ENCODE data around the gene FOXO3.

FOXO3 gene

GRCh38 chr6:108555399-108556052, 5.2 kb upstream of the FOXO3 start:
- peak; percentile 25 for DNase-seq (ENCODE audit: low spot score)
- ChIA-PET POLR2A (ENCODE audit: low non-redundant PET) (no interaction called here), CTCF (interaction anchor here (0.7 kb wide), 2 partner anchors 16 to 209 kb away, joined by 3 to 7 read pairs; no protein-coding TSS in a partner anchor)
- TF ChIP-seq, protein P1, sequence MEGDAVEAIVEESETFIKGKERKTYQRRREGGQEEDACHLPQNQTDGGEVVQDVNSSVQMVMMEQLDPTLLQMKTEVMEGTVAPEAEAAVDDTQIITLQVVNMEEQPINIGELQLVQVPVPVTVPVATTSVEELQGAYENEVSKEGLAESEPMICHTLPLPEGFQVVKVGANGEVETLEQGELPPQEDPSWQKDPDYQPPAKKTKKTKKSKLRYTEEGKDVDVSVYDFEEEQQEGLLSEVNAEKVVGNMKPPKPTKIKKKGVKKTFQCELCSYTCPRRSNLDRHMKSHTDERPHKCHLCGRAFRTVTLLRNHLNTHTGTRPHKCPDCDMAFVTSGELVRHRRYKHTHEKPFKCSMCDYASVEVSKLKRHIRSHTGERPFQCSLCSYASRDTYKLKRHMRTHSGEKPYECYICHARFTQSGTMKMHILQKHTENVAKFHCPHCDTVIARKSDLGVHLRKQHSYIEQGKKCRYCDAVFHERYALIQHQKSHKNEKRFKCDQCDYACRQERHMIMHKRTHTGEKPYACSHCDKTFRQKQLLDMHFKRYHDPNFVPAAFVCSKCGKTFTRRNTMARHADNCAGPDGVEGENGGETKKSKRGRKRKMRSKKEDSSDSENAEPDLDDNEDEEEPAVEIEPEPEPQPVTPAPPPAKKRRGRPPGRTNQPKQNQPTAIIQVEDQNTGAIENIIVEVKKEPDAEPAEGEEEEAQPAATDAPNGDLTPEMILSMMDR (conservative IDR thresholded peaks at IDR 0.05; ENCODE audit: low read depth), result no peak
- H3K27ac ChIP-seq, result peak overlapping the region; percentile 83

DNA sequence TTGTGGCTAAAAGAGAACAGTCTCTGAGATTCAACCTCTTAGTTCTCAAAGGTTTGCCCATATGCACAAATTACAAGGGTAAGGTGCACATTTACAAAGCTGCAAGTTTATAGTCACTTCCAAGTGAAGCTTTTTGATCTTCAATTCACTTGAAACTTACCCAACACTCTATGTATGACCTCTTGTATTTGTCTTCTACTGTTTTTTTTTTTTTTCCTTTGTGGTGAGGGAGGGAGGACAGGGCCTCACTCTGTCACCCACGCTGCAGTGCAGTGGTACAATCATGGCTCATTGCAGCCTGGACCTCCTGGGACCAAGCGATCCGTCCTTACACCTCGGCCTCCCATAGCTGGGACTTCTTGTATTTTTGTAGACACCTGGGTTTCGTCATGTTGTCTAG, 4.5 kb upstream of the FOXO3 start:
- H3K27ac ChIP-seq, result no peak overlapping the region
- POLR2A ChIA-PET (ENCODE audit: low non-redundant PET), result no interaction called here
- DNase-seq (ENCODE audit: low spot score), result no peak
- CTCF ChIA-PET, result interaction anchor here (0.6 to 0.7 kb wide), 3 partner anchors 66 to 326 kb away, joined by 3 read pairs; no protein-coding TSS in a partner anchor
- TF ChIP-seq, protein P1 (conservative IDR thresholded peaks at IDR 0.05; ENCODE audit: low read depth), result no peak

GRCh38 chr6:108556866-108557493, 3.7 kb upstream of the FOXO3 start:
- no peak for DNase-seq (ENCODE audit: low spot score)
- CTCF ChIA-PET, result interaction anchor here (0.5 to 1.2 kb wide), 6 partner anchors 65 to 456 kb away, joined by 3 to 4 read pairs (median 3); no protein-coding TSS in a partner anchor
- peak overlapping the region; percentile 97 for H3K27ac ChIP-seq
- TF ChIP-seq, protein P1 (conservative IDR thresholded peaks at IDR 0.05; ENCODE audit: low read depth), result no peak
- POLR2A ChIA-PET (ENCODE audit: low non-redundant PET), result no interaction called here

DNA sequence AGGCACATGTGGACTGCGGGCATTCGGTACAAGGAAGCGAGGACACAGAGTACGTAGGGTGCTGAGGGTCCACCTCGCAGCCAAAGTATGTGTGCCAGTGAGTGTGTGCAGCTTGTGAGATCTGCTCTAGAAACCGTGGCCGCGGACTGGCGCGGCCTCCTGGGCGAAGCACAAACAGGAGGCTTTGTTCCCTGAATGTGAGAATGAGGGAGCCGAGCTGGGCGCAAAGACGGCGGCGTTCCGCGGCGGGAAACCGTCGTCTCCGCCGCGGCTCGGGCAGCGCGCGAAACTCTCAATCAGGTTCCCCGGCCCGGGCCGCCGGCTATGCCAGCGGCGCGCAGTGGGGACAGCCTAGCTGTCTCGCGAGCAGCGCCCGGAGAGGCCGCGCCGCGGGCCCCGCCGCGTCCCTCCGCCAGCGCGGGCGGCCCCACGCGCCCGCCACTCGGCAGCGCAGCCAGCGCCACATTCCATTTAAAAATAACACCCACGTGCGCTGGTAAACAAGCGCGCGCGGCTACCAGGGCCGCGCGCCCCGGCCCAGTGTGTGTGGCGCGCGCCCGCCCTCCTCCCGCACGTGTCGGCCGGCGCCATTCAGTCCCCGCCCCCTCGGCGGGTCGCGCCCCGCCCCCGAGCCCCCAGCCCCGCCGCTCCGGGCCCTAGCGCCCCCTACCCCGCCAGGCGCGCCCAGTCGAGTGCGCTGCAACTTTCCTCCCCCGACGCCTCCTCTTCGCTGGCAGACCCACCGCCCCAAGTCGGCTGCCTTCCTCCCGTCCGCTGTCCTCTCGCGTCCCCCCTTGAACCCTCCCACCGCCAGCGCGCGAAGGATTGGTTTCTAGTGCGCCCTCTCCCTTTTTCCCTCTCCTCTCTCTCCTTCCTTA, 3.0 kb upstream of the FOXO3 start:
- CTCF ChIA-PET, result interaction anchor here (0.6 to 1.2 kb wide), 4 partner anchors 10 to 456 kb away, joined by 3 to 4 read pairs (median 4); no protein-coding TSS in a partner anchor

DNA sequence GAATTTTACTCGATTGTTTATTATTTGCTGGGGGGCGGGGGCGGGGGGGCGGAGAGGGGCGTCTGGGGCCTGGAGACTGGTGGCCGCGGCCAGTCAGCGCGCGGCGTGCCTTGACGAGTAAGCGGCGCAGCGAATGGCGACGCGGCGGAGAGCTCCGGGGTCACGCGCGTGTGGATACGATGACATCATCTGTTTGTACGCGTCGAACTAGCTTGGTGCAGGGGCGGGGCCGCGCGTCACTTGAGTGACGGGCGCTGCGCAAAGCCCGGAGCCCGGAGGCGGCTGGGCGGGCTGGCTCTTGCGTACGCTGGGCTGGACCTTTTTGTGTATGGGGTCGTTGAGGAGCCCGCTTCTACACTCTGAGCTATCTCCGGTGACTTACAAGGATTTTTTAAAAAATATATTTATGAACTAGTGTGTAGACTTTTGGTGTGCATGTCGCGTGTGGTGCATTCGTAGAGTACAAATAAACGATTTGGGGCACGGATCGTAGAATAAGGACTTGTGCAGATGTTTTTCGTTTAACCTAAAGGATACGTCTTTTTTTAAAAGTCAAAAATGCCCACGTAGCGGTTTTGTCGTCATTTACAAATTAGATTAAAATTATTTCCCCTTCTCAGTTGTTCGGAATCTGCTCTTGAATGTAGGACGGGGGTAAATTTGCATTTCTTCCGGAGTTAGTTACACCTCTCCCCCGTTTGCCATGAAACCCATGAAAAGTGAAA, 2.2 kb upstream of the FOXO3 start:
- ChIA-PET CTCF (interaction anchor here (0.6 kb wide), 1 partner anchor 10 kb away, joined by 4 read pairs; no protein-coding TSS in a partner anchor), POLR2A (ENCODE audit: low non-redundant PET) (interaction anchor here (0.6 to 1.1 kb wide), 4 partner anchors 21 to 290 kb away, joined by 3 to 7 read pairs (median 4); partner anchors contain the start of gene ARMC2)
- peak; percentile 83 for DNase-seq (ENCODE audit: low spot score)
- peak overlapping the region; percentile 97 for H3K27ac ChIP-seq
- TF ChIP-seq, protein P1 (conservative IDR thresholded peaks at IDR 0.05; ENCODE audit: low read depth), result no peak

More for the DNA sequence above, 3.0 kb upstream of the FOXO3 start:
- TF ChIP-seq, protein P1 (conservative IDR thresholded peaks at IDR 0.05; ENCODE audit: low read depth), result no peak
- H3K27ac ChIP-seq, result peak overlapping the region; percentile 97
- POLR2A ChIA-PET (ENCODE audit: low non-redundant PET), result interaction anchor here (0.9 to 1.1 kb wide), 3 partner anchors 28 to 291 kb away, joined by 3 to 4 read pairs (median 3); partner anchors contain the start of gene ARMC2
- DNase-seq (ENCODE audit: low spot score), result peak; percentile 57
